Stimulated activated CD8-positive, alpha-beta memory T cell treated with anti-CD3 and anti-CD28 coated beads, Interleukin-4, amount 100 ng/mL, for 1 hour (primary cell): Measurements from ENCODE around the gene USP27X.

Source experiments
- DNase-seq, 2 donors: peaks; one replicate each; pipeline ENCODE4 v3.0.0-alpha.2; 2020; ENCODE audit warnings: low read depth in 2 of 2, low spot score in 1 of 2

The USP27X gene

DNA sequence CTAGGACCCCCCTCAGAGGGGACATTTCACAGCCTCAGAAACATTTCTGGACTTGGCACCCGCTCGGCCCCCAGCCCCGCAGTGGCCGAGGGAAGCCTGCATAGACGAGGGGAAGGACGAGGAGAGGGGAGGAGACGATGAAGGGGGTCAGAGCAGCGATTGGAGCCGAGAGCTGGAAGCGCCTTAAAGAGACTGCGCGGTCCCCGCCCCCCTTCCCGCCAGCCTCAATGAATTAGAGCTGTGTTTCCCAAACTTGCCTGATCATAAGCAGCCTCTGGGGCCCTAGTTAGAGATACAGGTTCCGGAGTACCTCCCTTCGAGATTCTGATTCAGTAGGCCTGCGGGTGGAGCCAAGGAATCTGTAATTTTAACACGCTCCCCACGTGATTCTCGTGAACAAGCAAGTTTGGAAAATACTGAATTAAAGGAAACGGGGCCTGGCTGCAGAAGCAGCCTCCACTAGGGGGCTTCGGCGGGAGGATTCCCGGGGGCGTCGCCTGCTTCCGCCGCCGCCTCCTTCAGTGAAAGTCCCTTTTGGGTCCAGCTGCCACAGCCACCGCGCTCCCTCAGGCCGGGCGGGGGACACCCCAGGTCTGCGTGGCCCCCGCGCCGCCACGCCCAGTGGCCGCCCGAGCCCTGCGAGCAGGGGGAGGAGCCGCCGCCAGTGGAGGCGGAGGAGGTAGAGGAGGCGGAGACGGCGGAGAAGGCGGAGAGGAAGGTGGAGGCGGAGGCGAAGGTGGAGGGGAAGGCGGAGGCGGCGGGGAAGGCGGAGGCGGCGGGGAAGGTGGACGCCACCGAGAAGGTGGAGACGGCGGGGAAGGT is at the start of gene USP27X:
TSS of gene USP27X (plus strand) at position 651 of the 822 bp plus-strand sequence. CDS start 824 bp downstream, outside the sequence.
- DNase-seq = peak; percentile 34 to 66

DNA sequence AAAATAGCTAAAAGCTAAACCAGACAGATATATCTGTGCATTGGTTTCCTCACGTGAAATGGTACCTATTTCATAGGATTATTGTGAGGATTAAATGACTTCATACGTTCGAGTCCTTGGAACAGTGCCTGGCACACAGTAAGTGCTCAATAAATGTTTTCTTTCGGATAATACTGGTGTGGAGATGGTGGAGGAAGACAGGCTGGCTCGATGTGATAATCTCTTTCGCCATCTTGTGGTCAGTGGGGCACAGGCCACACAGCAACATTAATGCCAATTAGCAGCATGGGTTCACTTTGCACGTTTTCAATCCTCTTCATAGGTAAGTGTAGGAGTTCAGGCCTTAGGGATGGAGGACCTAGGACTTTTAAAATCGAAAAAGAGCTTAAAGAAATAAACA is 40.9 kb upstream of the USP27X start:
- no peak for DNase-seq

DNA sequence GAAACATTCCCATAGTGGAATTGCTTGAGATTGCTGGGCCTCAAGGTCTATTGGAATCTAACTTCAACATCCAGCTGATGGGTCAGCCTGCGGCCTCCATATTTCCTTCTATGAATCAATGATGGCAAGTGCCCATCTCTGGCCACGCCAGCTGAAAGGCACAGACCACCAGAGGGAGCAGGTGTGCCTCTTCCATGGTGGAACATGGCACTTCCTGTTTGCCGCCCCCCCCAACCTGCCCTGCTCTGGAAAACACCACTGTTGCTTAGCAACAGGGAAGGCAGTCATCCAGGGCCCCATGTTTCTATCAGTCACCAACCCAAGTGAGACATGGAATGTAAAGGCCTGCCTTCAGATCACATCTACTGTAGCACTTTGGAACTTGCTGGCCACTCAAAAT is 38.6 kb upstream of the USP27X start:
- no peak for DNase-seq

DNA sequence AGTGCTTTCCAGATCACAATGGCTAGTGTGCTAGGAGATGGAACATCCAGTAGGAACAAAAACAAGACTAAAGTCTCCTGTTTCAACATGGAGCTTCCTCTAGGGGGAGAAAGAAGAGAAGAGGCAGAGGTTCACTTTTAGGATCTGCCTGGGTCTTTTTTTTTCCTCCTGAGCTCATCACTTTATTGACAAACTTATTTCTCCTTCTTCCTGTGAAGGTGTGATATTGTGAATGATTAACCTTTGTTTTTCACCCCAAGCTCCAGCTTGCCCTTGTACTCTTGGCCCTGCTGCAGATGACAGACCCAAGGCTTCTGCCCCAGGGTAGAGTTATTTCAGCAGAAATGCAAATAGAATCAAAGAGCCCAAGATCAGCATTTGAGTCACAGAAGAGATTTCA is 36.7 kb upstream of the USP27X start:
- DNase-seq = no peak

DNA sequence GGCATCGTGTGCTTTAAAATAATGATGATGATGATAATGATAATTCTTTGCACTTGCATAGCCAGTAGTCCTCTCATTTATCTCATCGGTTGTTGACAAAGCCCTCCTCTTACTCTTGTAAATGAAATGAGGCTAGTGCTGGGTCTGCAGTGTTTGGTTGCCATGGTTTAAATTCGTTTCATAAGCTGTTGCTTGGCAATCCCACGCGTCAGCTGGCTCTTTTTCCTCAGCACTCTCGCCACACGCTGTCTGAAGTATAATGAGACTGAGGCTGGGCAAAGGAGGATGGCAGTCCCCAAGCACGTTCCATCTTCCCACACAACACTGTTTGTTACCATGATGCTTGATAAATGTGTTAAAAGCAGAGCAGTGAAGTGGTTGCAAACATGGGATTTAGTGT is 34.7 kb upstream of the USP27X start:
- DNase-seq = no peak

DNA sequence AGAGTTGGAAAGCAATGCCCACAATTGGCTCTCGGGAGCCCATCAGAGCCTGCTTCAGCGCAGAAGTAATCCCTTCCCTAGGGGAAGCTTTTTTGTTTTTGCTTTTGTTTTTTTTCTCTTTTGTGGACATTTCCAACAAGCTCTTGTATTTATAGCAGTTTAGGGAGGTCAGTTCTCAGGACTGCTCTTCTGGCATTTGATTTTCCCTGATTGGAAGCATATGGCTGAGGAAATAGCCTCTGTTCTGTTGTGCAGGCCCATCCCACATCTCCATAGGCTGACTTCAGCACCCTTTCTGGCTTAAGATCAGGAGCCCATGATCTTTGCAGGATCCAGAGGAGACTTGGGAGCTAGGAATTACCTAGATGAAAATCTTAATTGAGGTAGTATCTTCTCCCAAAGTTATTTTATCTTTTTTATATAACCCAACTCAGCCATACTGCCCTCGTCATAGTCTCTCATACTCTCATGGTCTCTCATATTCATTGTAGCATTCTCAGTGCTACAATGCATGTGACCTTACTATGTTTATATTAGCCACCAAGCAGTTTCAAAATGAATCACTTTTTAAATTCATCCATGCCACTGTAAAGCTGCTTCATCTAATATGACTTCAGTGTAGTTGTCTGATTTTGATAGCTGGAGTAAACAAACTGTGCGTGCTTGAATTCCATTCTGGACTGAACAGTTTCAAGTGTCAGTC is 33.4 kb upstream of the USP27X start:
- DNase-seq = no peak

DNA sequence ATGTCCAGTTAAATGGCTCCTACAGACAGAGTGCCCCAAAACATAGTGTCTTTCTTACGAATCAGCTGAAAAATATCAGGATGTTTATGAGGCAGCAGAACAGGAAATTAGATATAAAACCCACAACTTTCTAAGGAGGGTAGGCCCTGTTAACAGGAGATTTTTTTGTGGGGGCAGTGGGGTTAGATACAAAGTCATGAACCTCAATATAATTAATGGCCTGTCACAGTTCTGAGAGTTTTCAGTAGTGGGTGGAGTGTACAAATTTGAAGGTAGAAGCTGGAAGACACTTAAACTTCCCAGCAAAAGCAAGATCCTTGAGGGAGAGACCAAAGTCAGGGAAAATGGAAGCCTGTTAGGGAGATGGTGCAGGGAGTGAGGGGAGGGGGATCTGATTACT is 32.8 kb upstream of the USP27X start:
- no peak for DNase-seq

DNA sequence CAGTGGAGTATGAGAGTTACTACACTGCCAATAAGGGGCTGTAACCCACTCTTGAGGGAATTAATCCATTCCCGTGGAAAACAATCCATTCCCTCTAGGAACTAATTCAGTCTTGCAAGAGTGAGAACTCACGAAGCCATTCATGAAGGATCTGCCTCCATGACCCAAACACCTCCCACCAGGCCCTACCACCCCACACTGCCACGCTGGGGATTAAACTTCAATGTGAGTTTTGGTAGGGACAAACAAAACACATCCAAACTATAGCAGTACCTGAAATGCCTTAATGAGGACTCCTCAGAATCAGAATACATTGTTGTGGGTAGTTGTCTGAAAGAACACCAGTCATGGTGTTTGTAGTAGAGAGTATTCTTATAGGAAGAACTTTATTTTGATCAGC is 31.0 kb upstream of the USP27X start:
- DNase-seq = no peak

DNA sequence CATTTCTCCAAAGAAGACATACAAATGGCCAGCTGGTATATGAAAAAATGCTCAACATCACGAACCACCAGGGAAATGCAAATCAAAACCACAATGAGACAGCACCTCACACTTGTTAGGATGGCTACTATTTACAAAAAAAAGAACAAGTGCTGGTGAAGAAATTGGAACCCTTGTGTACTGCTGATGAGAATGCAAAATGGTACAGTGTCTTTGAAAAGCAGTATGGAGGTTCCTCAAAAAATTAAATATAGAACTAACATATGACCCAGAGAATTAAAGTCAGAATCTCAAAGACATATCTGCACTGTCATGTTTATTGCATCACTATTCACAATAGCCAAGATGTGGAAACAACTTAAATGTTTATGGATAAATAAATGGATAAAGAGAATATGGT is 29.3 kb upstream of the USP27X start:
- no peak for DNase-seq

DNA sequence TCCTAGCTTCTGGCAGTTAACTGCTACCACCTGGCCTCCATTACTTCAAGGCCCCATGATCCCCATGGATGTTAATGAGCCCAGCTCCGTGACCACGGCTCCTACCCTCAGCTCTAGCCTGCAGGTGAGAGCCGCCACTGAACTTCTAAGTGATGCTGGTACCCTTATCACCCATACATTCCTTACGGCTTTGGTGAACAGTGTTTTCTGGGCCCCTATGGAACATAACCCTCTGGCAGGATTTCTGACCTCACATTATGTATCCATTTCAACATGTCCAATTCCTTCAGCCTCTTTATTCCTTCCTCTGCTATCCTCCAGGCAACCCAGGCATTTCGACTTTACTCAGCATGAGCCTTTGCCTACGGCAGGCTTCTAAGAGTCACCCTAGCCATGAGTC is 25.6 kb upstream of the USP27X start:
- DNase-seq = no peak

DNA sequence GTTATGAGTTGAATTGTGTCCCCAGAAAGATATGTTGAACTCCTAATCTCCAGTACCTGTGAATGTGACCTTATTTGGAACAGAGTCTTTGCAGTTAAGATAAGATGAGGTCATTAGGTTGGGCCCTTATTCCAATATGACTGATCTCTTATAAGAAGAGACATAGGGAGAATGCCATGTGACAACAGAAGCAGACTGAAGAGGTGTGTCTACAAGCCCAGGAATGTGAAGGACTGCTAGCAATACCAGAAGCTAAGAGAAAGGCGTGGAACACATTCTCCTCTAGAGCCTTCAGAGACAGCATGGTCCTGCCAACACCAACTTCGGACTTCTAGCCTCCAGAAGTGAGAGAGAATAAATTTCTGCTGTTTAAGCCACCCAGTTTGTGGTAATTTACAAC is 22.5 kb upstream of the USP27X start:
- no peak for DNase-seq

DNA sequence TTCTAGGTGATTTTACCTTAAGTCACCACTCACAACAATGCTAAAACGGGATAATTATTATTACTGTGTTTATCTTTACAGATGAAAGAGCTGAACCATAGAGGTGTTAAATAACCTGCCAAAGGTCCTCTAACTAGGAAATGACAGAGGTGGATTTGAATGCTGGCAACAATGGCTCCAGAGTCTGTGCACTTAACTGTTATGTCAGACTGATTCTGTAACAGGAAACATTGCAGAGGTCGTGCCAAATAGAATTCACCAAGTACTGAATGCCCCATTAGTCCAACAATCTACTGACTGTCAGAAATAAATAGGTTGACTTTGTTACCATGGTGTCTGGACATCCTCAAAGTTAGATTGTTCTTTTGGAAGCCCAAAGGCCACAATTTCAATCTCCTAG is 20.9 kb upstream of the USP27X start:
- DNase-seq = no peak

DNA sequence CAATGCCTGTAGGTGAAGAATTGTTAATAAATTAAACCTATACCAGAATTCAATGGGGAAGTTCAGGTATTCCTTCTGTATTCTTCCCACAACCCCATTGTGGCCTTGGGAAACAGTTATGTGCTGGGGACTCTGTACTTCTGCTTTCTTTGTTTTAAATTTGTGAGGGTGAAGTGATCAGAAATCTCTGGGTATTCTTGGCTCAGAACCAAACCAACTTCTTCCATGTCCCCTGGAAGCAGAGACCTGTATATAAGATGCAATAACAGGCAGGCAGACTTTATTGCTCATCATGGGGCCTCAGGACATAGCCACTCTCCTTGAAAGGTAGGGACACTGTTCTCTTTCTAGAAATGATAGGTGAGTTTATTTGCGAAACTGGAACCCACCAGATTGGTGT is 19.8 kb upstream of the USP27X start:
- no peak for DNase-seq

DNA sequence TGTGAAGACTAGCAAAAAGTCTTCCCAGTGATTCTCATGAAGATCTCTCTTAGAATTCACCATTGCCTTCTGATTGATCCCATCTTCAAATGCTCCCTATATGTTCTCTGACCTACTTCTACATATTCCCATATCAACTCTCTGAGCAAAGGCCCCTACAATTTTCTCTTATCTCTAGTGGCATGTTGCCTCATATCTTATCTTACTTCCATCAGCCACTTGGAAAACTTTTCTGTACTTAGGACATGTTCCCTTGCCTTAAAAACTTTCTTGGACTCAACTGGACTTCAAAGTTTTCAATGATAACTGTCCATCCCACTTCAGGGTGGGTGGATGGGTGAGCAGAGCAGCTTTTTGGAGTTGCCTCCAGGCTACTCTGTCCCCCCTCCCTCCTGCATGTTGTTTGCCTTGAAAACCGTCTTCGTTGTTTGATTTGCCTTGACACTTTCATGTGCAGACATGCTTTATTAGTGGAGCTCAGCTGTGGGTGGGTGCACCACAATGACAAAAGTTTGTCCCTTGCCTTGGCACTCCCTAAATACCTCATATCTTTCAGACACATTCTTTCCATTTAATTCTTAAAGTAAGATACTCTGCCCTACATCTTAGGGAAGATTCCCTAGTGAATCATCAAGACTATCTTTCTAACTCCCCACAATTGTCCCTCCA is 18.3 kb upstream of the USP27X start:
- no peak for DNase-seq

DNA sequence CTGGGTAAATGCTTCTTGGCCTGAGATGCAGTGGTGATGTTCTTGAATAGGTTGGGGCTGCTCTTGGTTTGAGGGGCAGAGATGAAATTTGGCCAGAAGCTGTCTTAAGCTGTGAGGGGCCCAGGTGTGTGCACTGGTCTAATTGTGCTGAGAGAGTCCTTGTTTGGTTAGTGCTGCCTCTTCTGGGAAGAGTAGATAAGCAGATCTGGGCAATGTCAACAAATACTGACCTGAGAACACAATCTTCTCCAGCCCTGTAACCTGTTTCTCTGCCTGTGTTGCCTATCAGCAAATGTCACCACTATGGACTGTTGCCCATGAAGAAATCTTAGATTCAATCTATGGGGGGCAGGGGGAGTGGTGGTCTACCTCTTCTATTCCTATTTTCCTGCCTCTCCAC is 17.2 kb upstream of the USP27X start:
- DNase-seq = no peak

DNA sequence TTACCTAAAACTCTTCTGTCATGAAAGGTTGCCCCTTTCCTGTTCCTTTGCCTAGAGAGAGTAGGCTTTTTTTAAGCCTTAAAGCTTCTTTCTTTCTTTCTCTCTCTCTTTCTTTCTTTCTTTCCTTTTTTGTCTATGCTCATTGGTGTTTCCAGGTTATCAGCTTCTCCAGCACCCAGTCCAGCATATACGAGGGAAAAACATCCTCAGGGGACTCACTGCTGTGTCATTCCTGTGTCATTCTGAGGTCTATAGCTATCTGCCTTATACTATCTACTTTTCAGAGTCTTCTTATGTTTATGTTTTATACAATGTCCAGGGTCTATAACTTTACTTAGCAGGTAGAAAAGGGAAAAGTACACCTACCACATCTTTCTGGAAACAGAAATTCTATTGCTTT is 10.5 kb upstream of the USP27X start:
- no peak for DNase-seq

DNA sequence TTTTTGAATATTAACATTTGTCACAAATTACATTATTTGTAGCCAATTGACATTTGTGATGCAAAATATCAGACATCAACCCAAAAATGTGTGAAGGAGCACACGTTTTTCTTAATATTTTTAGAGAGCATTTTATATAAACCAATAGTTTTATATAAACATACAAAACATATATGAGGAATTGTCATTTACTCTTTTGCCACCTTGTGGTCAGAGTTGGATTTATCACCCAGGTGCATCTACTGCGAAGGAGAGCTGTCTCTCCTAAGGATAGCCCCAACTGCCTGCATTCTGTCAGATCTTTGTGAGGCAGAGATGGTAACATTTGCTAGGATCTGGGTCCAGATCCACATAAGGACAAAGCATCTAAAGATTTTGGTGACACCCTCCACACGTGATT is 2.5 kb upstream of the USP27X start:
- no peak for DNase-seq

DNA sequence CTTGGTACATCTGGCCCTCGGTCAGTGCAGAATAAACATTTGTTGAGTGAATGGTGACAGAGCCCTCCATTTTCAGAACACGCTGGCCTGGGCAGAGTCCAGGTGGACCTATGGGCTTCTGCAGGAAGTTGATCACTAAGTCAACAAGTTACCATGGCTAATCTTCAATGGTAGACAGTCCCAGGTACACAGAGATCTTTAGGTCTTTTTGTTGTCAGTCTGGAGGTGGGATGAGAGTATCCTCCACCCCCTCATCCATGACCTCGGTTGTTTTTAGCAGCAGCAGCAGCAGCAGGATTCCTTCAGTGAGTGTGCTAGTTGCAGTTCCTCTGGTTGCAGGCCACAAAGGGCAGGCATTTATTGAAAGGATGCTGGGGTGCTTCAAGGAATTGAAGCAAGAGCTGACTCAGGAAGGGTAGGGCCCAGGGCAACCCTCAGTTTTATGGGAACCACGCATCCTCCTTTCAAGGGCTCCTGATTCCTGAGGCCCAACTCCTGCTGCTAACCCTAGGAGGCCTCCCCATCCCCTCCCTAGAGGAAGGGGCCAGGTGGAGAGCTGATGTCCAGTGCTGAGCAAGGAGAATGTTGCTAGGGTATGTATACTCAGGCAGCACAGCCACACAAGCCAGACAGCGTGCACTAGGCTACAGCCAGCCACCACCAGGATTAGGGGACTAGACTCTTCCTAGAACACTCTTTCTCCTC is 1.7 kb upstream of the USP27X start:
- DNase-seq = no peak

DNA sequence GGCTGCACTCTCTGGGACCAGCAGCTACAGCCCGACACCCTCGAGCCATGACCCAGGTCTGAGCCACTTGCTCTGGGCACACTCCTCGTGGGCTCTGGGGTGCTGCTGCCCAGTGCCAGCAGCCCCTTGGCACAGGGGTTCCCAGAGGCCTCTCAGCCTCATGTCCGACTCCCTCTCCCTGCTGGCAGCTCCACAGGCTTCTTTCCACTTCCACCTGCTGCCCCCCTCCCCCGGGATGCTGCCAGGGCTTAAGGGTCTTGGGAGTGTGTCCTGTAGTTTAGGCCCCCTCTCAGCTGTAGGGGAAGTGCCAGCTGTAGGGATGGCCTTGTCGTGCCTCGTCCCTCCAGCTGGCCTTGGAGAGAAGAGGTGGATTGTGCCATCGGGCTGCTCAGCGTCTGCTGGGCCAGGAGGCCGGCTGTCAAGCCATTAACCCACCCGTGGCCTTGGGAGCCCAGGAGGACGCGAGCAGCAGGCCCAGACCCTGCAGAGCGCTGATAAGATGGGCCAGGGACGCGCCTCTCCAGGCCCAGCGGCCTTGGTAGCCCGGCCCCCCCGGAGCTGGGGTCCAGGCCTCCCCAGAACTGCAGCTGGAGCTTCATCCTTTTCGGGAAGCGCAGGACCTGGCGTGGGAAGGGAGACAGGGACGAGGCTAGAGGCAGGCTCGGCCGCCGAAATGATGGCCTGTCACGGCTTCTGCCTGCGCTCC is 1.0 kb upstream of the USP27X start:
- DNase-seq = no peak

DNA sequence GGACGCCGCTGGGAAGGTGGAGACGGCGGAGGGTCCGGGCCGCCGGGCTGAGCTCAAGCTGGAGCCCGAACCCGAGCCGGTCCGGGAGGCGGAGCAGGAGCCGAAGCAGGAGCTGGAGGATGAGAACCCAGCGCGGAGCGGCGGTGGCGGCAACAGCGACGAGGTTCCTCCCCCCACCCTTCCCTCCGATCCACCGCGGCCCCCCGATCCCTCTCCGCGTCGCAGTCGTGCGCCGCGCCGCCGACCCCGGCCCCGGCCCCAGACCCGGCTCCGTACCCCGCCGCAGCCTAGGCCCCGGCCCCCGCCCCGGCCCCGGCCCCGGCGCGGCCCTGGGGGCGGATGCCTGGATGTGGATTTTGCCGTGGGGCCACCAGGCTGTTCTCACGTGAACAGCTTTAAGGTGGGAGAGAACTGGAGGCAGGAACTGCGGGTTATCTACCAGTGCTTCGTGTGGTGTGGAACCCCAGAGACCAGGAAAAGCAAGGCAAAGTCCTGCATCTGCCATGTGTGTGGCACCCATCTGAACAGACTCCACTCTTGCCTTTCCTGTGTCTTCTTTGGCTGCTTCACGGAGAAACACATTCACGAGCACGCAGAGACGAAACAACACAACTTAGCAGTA is 483 bp downstream of the USP27X start:
- DNase-seq = no peak

DNA sequence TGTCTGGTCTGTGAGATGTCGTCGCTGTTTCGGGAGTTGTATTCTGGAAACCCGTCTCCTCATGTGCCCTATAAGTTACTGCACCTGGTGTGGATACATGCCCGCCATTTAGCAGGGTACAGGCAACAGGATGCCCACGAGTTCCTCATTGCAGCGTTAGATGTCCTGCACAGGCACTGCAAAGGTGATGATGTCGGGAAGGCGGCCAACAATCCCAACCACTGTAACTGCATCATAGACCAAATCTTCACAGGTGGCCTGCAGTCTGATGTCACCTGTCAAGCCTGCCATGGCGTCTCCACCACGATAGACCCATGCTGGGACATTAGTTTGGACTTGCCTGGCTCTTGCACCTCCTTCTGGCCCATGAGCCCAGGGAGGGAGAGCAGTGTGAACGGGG is 1.4 kb downstream of the USP27X start:
- no peak for DNase-seq
